ENCODE results near the gene CMTM1.
"Not testable (repeated sequence)": the region's sequence is repeated elsewhere in the genome, so short reads cannot be mapped to it uniquely, and the experiment has no call there.

The CMTM1 gene

GRCh38 chr16:66563574-66564334 is 2.5 kb upstream of the CMTM1 start:
- DNase-seq: no peak

GRCh38 chr16:66567270-66567669 is 1.0 kb downstream of the CMTM1 start:
- DNase-seq: not testable (repeated sequence)

- DNase-seq: no peak
These were observed 2.1 kb downstream of the CMTM1 start for GRCh38 chr16:66568355-66568754.

DNA sequence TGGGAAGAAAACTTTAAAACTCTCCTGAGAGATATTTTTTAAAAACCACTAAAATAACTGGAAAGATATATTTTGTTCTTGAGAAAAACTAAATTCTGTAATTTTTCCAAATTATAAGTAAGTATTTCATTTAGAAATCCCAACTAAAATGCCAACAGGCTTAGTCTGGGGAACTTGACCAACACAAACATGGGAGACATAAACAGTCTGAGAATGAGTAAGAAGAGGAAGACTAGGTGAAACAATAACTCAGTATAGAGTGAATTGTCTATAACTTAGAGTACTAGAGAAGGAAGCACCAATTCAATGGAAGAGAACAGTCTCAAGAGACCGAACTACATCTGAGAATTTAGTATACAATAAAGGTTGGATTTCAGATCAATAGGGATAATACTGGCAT is 2.9 kb downstream of the CMTM1 start:
- DNase-seq: no peak

DNA sequence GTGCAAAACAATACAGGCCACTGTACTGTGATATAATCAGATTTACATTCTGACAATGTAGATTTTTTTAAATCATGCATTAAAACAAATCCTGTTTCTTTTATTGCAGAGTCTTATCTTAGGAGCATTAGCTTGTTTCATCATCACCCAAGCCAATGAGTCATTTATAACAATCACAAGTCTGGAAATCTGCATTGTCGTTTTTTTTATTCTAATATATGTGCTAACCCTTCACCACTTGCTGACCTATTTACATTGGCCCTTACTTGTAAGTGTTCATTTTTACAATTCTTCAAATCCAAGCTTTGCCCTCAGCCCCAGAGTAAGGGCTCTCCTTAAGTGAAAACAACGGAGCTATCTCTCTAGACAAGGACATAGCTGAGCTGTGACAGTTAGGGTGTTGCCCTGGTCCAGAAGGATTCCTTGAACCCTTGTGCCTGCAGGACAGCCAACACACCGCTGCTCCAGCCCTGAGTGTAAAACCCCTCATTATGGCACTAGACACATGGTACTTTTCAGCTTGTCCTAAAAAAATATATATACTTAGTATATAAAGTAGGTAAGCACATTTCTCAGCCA is 3.7 kb downstream of the CMTM1 start:
- DNase-seq: no peak

GRCh38 chr16:66572356-66572755 is 6.1 kb downstream of the CMTM1 start:
- DNase-seq: no peak

DNA sequence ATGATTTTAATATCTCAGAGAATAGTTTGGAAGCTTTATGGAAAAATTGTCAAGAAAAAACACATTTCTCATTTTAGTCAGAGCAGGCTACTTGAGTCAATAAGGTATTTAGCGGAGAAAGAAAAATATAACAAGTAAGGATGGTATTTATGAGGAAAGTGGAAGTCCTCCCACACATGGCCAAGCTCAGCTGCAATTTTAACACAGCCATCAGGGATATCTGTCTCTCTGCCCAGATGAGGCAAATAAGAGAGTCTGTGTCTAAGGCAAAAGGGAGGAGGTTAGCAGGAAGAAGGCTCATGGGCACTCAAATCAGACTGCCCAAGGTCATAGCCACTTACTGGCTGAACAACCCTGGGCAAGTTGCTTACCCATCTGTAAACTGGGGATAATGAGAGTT is 7.8 kb downstream of the CMTM1 start:
- no peak for DNase-seq

DNA sequence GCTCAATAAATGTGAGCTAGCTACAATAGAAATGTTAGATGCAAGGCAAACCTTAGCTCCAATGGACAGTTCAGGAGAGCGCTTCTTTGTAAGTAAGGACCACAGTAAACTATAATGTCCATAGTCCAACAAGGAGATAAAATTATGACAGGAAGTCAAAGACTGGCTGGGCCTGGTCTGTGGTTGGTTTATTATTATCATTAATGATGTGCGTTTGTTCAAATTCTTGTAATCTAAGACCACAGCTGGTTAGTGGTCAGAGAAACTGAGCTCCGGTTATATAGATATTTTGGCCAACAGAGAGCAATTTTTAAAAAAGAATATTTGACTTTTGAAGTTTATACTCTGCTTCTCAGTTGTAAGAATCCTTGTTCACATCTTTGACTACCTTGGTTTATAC is 8.3 kb downstream of the CMTM1 start:
- no peak for DNase-seq

DNA sequence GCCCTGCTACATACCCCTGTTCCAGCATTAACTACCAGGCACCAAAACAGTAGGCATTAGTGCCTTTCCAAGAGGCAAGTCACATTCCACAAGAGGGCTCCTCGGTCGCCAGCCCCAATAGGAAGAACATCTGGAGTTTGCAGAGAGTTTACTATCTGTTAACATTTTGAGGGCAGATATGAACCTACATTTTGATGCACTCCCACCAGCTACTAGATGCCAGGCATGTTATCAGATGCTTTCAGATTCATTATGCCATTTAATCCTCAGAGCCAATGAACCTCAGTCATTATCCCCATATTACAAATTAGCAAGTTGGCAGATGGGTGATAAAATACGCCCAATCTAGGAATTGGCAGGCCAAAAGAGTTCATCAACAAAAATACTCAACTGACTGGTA is 8.8 kb downstream of the CMTM1 start:
- DNase-seq: no peak

GRCh38 chr16:66576296-66576695 is 10.1 kb downstream of the CMTM1 start:
- DNase-seq: no peak

GRCh38 chr16:66578651-66579531 is 12.7 kb downstream of the CMTM1 start, which contains the start of gene CMTM2:
TSS of gene CMTM2 (plus strand) at chr16:66579463. CDS start at chr16:66579608, 145 bp downstream.
- no peak for DNase-seq

DNA sequence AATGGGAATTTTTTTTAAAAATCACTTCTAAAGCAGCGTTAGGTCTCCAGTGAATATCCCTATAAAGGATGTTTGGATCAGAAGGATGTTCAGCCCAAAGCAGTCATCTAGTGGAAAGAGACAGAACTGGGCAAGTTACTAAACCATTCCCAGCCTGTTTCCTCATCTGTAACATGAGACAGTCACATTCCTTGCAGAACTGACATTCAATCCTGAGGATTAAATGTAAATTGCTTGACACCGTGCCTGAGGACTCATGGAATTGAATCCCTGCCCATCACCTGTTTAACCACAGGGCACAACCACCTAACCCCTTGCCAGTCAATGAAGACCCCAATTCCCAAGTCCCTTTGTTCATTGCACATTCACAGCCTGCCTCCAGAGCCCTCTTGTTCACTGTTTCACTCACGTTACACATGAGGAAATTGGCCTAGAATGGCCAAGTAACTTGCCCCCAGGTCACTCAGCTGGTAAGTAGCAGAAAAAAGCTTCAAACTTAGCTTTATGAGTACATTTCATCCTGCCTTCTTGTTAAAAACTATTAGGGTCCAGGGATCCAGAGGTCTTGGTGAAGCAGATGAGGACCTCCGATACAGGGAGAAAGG is 14.5 kb downstream of the CMTM1 start:
- no peak for DNase-seq

DNA sequence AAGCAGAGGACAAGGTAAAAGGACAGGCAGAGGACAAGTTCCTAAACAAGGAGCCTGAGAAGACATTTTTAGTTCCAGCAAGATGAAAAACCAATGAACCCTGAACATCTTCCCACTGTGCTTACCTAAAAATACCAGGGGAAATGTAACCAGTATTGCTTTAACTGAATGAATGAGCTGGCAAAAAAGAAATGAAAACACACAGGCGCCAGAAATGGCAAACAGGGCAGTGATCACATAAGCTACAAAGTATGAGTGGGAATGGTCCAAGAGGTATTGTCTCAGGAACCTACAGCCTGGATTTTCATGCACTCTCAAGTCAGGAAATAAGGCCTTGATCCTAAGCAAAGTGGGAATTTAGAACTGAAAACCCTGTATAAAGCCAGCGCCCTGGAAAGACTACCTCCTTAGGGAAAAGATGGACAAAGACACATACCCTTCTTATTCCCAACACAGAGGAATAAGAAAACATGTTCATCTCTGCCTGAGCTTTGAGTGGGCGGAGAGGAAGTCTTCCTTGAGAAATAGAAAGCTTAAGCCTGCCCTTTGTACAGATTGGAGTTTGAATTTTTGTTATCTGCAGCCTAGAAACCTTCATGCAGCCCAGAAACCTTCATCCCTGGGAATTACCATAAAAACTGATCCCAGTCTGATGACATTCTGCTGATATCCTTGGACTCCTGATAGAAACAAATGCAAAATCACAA is 15.2 kb downstream of the CMTM1 start:
- DNase-seq: no peak

- DNase-seq: no peak
These were observed 19.4 kb downstream of the CMTM1 start for GRCh38 chr16:66585481-66586239.

- DNase-seq: no peak
These were observed 21.8 kb downstream of the CMTM1 start for GRCh38 chr16:66587881-66588600.

DNA sequence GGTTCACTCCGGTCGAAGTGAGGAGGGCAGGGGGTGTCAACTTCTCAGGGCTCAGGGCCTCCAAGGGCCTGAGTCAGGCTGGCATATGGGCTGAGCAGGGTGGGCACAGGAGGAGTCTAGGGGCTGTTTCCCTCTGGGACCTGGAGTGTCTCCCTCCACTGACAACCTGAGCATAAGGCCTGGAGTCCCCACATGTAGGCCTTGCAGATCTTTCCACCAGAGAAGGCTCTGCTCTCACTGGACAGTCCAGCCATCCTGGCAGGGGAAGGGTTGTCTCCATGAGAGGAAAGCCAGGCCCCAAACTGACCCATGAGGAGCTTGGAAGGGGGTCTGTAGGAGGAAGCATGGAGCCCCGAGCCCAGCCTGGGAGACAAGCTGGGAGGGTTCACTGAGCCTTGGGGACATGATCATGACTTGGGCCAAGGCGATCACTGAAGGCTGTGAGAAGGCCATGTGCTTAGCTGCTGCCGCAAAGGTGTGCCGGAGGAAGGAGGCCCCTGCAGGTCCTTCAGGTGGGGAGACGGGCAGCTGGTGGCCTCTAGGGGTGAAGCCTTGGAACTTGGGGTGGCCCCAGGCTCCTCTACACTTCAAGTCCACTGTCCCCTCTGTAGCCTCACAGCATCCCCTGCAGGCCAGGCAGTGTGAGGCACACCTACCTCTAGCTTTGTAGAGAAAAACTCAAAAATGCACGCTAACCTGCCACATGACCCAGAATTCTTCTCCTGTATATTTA is 22.9 kb downstream of the CMTM1 start:
- DNase-seq: peak; percentile 25

DNA sequence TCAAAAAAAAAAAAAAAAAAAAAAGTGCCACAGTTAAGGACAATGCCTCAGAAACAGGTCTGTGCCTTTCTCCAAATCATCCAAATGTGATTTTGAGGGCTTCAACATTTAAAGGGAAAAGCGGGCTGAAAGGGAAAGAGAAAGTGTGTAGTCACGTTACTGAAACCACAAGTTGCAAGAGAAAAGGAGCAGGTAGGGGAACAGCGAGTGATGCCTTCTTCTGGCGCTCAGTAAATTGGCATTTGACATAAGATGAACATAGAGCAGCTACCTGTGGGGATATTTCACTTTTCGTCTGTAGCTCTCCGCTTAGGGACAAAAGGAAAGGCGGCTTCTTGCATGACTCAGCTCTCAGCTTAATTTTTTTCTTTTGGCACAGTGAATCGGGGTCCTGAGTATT is 24.1 kb downstream of the CMTM1 start:
- DNase-seq: no peak

- no peak for DNase-seq
These were observed 24.8 kb downstream of the CMTM1 start for GRCh38 chr16:66591018-66591417.

DNA sequence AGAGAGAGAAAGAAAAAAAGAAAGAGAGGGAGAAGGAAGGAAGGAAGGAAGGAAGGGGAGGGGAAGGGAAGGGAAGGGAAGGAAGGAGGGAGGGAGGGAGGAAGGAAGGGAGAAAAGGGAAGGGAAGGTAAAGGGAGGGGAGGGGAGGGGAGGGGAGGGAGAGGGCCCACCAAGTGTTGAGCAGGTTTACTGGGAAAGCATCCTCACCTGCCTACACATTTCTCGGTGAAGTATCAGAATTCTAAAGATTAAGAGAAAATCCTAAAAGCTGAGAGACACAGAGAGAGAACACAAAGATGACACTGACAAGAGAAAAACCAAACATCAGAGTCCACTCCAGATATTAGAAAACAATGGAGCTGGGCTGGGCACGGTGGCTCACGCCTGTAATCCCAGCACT is 26.0 kb downstream of the CMTM1 start:
- DNase-seq: no peak

DNA sequence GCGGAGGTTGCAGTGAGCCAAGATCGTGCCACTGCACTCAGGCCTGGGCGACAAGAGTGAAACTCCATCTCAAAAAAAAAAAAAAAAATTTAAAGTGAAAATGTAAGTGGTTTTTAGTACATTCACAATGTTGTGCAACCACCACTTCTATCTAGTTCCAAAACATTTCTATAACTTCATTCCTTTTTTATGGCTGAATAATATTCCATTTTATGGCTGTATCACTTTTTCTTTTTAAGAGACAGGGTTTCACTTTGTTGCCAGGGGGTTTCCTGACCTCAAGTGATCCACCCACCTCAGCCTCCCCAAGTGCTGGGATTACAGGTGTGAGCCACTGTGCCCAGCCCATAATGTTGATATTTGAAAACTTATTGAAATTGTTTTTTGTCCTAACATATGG is 26.6 kb downstream of the CMTM1 start:
- no peak for DNase-seq

Measured in midbrain (tissue), 1 donor.